ENCODE results near the gene HNF1B.

HNF1B gene

DNA sequence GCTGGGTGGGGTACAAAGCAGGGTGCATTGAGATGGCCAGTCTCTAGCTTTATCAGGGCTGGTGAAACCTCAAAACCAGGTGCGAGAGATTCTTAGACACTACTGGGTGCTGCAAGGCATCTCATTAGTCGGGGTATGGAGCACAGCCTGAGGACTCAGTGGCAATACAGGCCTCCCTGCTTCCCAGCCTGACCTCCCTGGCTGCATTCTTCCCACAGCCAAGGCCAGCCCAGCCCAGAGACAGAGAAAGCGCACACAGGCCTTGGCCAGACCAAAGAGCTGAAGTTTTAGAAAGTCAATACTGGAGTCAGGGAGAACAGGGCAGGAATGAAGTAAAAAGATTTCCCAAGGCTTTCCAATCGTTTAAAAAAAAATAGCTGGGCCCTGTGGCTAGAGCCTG lies 12.5 kb downstream of the HNF1B start:
- DNase-seq = no peak

DNA sequence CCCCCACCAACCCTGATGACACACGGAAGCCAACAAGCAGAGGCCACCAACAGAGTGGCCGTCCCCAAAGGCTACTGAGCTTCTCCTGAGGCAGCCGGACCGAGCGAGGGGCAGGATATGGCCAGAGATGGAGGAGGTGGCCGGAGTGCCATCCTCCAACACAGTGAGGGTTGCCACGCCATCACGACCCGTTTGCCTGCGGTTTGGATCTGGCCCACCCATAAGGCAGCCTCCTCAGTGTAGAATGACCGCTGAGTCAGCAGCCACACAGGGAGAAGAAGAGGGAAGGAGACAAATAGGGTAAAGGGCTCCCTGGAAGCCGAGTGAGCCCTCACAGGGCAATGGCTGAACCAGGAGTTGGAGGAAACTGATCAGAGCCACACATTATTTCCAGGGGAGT lies 13.8 kb downstream of the HNF1B start:
- DNase-seq = no peak

DNA sequence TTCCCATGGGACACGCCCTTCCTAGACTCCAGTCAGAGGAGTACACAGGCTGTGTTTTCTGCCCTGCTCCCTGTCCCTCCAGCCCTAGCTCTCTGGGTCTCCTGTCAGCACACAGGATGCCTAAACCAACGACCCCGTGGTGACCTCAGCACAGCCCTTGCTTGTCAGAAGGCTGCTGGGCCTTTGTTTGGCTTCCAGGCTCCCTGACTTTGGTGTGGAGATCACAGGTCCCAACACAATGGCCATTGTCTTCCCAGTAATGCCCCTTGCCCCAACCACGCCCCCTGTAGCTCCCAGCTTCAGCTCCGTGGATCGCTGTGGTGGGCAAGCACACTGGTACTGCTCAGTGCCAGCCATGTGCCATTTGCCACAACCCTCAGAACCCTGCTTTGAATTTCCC lies 15.0 kb downstream of the HNF1B start:
- DNase-seq = no peak

DNA sequence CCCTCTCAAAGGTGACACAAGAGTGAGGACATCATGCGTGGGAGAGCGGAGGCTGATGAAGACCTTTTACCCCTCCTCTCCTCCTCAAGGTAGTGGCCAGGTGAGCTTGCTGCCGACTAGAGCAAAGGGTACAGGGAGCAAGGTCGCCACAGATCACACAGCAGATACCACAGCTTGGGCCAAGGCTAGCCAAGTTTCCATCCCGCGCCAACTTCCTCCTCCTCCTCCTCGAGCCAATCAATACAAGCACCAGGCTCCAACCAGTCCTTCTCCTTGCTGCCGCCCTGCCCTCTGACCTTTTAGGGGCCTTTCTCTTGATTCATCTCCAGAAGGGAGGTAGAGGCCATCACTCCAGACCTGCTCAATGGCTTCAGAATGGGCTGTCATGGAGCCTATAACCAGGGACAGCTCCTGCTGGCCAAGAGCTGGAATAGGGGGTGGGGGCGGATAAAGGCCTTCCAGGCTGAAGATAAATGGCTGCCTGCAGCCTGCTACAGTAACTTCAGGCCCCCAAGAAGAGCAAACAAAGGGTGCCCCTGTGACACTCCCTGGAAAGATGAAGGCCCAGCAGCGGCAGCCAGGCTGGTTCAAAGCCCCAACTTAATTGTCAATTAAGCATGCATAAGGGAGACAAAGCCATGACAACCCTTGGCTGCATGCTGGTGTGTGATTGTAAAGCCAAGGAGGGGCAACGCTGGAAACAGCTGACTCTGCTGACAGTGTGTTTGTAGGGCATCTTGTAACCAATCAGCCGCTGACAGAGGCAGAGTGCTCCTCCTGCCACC lies 17.8 kb downstream of the HNF1B start:
- no peak for DNase-seq

DNA sequence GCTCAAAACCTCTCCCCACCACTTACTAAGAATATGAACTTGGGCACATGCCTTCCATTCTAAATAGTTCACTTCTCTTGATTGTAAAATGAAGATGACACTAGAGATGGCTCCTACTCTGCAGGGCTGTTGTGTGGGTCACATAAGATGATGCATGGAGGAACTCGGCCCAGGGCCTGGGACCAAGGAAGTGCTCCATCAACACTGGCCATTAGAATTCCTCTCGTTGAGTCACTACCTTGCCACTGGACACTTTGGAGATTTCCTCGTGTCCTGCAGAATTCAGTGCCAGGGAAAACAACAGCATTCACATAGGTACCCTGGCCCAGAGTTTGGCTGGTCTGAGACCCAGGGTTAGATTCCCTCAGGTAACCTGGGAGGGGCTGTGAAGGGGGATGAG lies 18.6 kb downstream of the HNF1B start:
- no peak for DNase-seq

DNA sequence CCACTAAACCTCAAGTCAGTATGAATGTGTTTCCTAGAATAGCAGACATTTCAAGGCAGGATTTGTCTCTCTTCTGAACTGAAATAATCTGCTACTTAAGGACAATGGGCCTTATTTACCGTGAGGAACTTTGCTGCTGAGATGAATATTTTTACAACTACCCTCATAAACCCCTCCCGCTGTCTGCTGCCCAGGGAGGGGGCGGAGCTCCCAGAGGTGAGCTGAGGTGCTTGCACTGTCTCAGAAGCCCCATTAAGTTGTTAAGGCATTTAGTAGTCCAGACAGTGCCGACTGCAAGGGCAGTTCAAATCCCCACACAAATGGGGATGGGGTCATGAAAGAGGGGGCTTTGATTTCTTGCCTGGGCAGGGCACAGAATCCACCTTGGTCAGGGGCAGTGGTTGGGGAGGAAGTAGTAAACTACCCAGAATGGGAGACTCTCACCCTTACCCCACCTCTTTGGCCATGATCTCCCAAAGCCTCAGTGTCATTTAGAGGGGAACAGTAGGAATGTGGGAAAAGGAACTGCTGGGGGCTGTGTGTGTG lies 19.2 kb downstream of the HNF1B start:
- no peak for DNase-seq

DNA sequence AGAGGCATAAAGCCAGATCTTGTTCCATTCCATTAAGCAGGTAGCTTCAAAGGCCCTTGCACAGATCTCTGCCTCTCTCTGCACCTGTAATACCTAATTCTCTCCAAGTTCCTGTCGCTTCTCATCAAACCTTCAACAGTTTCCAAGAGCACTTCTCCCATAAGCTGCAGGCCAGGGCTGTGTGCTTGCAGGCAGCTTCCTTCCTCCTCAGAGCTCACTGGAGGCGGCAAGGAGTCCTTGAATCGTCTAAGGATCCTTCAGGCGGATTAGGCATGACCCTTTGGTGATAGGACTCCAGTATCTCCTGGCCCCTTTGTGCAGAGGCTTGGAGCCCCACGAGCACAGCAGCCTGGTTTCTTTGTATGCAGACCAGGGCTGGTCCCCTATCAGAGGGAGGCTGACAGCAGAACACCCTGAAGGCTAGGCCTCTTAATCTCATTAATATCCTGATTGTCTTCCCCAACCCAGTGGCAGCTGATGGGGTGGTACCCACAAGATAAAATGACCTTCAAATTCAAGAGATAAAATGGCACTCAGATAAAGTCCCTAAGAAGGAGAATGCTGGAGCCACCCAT lies 19.8 kb downstream of the HNF1B start:
- no peak for DNase-seq

DNA sequence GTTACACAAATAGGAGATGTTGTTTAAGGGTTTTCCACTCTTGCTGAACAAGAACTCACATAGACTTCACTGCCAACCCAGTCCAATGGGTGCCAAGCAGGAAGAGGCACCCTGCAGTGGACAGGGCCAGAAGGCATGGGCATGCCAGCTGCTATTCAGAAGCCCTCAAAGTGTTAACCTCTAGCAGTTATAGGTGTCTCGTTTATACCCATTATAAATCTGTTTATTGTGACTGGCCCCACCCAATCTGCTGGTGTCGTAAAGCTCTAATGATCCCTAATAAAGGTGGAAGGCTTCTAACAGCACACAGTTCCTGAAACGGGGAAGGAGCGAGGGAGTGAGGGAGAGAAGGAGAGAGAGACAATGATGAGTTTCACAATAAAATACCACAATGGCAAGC lies 23.9 kb downstream of the HNF1B start:
- no peak for DNase-seq

DNA sequence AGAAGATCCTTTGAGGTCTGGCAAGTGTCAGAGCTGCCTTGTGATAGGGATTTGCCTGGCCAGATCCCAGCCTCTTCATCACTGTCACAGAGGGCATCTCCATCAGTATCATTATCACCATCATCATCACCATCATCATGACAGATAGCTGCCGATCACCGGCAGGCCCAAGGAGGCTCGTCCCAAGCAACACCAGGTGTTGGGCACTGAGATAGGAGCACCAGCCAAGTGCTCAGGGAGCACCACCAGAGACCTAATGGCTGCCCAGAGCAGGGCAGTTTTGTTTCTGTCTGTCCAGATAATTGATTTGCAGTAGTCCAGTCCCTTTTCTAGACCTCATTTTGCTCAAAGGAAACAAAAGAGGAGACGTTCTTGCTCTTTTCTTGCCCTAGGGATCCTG lies 25.0 kb downstream of the HNF1B start:
- DNase-seq = no peak

DNA sequence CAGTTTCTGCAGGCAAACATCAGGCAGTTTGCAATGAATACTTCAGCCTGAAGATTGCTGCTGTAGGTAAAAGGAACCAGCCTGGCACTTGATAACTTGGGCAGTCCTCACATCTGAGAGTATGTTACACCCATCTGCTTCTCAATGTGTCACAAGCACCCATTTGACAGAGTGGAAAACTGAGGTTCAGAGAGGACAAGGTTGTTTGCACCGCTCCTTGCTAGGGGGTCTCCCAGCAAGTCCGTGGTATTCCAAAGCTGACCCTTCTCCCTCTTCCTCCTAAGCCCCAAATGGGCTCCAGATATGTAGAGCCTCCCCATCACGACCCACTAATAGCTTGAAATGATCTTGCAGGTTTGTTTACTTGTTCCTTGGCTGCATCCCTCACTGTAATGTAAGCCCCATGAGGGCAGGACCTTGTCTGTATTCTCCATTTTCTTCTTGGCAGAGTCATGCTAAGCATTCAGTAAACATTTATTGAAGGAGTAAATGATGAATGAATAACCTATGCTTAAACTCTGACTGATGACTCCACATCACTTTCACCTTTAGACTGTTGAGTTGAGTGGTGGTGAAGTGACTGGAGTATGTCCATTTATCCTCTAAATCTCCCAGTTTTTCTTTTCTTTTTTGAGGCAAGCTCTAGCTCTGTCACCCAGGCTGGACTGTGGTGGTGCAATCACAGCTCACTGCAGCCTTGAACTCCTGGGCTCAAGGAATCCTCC lies 26.4 kb downstream of the HNF1B start:
- no peak for DNase-seq

DNA sequence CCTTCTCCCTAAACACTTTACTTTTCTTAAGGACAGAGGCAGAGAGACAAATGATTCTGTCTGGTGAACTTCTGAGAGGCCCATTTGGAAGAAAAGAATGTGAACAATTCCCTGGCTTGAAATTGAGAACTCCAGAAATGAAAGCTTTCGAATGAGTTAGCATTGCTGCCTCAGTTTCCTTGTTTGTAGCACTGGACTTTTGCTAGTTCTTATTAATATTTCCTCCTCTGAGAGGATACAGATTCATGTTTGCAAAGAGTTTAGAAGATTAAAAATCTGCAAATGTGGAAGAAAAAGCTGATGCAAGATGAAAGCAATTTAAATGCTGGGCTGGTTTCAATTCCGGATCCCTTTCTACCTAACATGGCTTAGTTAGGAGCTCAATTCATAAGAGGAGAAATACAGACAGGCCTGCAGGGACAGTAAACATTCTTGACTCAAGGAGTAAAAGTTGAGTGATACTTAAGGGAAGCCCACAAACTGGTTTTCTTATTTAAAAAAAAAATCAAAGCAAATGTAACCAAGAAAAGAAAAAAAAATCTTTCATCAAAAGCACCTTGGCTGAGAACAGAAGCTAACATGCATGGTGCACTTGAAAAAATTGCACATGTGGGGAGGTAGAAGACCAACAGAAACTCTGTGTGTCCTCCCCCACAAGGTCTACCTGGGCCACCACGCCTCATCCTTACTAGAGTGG lies 27.1 kb downstream of the HNF1B start:
- DNase-seq = no peak

DNA sequence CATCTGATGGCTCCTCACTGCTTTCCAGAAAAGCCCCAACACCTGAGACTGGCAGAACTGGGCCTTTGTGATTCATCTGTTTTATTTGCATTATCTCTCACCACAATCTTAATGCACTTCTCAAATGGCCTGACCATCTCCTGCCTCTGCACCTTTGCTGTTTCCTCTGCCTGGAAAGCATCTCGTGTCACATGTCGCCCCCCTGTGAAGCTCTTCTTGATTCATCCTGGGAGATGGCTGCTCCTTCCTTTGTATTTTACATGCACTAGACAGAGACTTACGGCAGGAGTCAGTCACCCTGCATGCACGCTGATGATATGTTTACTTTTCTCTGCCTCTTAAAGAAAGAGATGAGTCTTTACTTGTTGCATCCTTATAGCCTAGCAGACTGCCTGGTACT lies 30.0 kb downstream of the HNF1B start:
- DNase-seq = no peak

DNA sequence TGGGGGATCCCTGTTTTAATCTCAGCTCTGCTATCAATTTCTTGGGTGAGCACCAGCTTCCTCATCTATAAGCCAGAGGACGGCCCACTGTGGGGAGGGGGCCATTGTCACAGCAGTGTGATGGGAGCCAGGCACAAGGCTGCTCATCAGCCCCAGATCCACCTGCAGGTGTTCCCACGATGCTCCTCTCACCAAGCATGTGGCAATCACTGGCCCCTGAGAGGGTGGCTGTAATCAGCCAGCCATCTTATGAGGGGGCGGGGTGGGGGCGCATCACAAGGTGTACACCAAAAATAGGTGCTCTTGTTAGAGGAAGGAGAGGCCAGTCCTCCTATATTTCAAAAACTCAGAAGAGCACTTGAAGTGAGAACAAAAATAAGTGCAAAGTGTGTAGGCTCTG lies 31.2 kb downstream of the HNF1B start:
- no peak for DNase-seq

DNA sequence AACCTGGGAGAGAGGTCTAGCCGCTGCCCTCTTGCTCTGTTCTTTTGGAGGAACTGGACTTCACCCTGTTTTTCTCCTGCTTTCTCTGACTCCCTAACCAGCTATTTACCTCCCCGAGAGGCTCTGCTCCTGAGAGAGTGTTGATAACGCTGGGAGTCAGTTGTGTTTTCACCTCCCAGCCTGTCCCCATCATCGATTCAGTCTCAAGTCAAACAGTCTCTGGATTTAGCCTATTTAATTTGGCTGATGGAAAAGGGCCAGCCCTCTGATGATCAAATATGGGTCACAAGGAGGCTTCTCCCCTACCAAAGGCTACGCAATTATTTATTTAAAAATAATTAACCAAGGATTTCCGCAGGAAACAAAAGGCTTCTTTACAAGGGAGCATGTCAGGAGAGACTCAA lies 31.8 kb downstream of the HNF1B start:
- DNase-seq = no peak

DNA sequence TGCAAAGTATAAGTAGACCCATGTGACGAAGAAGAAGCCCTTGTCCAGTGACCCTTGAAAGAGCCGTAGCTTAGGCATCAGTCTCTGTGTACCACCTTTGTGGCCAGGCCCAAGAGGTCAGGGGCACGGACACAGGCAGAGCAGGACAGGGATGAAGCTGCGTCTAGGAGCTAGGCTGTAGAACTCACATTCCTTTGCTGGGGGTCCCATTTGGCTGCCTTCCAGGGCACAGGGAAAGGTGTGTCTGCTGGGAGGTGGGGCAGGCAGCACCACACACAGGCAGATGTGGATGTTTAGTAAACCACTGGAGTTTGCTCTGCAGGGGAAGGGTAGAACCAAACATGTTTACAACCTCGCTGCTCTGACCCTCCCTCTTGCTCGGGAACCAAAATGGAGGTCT lies 33.7 kb downstream of the HNF1B start:
- DNase-seq = no peak

DNA sequence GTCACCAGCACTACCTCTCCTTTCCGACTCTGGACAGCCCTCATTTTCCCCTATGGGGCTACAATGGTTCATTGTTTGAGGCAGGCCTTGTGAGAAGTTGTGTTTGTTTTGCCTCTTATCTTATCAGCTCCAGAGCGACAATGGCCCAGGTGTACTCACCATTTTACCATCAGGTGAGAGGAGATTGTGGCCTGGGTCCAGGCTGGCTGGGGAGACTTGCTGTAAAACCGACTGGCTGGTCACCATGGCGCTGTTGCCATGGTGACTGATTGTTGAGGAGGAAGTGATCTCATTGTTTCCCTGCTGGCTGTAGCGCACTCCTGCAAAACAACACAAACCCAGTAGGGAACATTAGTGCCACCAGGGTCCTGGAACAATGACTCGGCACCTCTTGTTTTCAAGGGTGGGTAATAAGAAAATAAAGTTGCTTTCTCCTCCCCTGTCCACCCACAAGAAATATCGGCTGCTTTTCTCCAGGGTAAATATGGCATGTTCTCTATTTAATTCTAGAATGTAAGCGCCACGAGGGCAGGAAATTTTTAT lies 34.4 kb downstream of the HNF1B start:
- DNase-seq = no peak

DNA sequence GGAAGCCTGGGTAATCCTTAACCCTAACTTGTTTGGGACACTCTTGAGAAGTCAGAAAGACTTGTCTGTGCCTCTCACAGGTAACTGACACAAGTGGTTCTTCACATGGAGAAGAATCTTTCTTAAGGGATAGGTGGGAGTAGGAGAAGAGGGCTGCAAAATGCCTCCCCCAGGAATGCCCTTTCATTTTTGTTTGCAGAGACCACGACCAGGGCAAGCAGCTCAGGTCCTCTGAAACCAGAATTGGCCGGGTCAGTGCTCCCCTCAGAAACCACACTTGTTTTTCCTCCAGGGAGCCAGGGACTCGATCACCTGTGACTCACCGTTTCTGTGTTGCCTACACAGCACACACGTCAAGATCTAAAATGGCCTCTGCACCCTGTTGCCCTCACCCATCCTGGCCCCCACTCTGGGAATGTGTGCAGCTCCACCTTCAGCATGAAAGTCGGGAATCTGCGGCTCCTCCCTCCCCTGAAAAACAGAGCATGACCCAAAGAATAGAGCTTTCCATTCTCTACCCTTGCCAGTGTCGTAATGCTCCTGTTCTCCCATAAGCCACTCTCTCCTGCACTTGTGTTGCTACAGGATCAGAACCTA lies 36.1 kb downstream of the HNF1B start:
- DNase-seq = no peak

DNA sequence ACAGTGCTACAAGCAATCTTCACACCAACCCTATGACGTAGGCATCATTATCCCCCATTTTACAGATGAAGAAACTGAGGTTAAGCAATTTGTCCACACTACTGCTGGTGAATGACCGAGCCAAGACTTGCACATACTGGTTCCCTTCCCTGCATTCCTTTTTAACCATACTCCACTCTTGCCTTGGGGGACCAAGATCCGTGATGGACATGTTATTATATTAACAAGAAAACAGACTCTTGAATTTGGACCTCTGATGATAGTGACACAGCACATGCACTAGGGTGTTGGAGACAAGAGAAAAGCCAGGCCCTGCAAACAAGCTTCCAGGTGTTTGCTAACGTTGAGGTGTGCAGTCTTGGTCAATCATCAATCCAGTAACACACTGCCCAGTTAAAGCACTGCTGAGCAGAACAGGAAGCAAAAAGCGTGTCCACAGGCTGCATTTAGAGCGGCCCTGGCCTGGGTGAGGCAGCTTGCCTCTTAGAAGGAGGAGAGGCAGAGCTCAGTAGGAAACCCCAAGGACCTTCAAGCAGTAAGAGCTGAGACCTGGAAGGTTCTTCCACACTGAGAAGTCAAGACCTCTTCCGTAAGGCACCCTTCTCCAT lies 36.7 kb downstream of the HNF1B start:
- DNase-seq = no peak

DNA sequence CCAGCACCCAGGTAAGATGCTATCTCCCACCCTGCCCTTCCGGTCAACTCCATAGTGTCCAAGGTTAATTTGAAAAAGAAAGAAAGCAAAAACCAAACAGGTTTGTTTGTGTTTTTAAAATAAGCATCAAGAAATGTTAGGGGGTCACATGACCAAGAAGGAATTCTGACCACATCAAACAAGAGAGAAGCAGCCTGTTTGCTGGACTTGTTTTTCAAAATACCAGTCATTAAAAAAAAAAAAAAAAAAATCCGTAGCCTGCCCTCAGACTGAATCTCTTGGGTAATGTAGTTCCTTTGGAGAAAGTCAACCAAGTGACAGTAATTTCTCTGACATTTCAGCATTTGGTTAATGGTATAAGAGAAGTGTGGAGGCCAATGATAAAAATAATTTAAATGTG lies 38.4 kb downstream of the HNF1B start:
- DNase-seq = no peak

DNA sequence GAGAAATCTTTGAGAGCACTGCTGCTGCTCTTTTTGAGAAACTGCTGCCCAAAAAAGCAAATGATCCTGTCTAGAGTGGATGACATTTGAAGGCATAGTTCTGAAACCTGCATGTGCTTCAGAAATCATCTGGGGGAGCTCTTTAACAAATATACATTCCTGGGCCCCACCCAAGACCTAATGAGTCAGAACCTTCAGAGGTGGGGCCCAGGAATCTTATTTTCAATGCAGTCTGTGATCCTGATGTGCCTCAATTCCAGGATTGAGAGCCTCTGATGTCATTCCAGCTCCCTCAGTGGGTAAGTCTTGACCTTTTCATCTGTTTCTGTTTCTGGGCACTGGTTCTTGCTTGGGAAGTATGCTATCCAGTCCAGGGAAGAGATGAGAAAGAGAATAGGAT lies 42.3 kb downstream of the HNF1B start:
- DNase-seq = no peak

DNA sequence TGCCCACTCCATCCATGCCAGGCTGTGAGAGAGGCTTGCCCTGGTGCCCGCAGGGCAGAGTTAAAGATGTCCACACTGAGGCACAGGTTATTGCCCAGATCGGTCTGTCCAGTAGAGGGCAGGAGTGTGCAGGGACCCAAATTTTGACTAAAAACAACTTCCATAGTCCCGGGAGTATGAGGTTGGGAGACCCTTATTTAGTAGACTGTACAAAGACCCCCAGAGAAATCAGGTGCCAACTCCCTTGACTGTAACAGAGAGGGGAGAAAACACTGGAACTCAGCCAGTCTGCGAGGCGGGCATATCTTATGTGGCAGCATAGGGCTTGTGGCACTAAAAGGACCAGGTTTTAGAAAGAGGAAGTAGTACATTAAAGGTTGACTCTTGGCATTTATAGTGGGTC lies 43.4 kb downstream of the HNF1B start:
- peak; percentile 2 to 21 for DNase-seq

DNA sequence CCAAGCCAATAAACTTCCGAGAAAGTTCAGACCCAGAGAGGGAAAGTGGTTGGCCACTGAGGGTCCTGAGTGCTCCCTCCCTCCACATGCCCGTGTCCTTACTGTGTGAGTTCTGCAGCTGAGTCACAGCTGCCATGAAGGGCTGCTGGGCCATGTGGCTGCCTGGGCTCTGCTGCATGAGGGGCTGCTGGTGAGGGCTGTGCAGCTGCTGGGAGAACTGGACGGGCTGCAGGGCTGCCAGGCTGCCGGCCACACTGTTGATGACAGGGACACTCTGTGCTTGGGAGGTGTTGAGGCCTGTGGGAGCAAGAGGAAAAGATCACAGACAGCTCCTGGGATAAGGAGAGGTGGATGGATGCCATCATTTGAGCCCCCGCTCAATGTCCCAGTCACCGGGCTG lies 44.0 kb downstream of the HNF1B start:
- DNase-seq = no peak
